Measurements from ENCODE around the gene XRN1.

DNA sequence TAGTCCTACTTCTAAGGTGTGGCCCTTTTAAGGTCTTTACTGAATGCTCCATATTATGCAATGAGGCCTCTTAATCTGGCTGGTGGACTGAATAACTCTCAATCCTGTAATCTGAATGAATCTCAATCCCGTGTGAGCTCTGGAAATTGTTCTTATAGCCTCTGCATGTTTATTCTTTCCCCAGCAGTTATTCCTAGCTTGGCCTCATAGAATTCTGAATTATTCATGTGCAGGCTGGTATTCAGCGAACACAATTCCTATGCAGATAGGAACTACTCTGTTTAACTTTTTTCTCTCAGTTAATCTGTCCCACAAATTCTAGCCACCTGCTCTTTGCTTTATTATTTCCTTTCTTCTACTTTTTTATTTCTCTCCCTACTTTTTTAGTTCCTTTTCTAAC is 44.3 kb upstream of the XRN1 start:
- TF ChIP-seq, protein P1, sequence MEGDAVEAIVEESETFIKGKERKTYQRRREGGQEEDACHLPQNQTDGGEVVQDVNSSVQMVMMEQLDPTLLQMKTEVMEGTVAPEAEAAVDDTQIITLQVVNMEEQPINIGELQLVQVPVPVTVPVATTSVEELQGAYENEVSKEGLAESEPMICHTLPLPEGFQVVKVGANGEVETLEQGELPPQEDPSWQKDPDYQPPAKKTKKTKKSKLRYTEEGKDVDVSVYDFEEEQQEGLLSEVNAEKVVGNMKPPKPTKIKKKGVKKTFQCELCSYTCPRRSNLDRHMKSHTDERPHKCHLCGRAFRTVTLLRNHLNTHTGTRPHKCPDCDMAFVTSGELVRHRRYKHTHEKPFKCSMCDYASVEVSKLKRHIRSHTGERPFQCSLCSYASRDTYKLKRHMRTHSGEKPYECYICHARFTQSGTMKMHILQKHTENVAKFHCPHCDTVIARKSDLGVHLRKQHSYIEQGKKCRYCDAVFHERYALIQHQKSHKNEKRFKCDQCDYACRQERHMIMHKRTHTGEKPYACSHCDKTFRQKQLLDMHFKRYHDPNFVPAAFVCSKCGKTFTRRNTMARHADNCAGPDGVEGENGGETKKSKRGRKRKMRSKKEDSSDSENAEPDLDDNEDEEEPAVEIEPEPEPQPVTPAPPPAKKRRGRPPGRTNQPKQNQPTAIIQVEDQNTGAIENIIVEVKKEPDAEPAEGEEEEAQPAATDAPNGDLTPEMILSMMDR (IDR thresholded peaks at IDR 0.05; ENCODE audit: low read depth, low read length, poor library complexity, severe bottlenecking): no peak
- no peak for TF ChIP-seq EZH2phosphoT487 (IDR thresholded peaks at IDR 0.05; ENCODE audit: borderline replicate concordance, low read length)

Measured in DOHH2 (cell line).